ENCODE measurements around the gene LHFPL6. TPM values are rescaled to one million over a fixed set of nuclear protein-coding genes. Genes with fewer than 3 reads are reported as not detected.
A peak's percentile ranks its signal among the peaks of the same experiment; 100 is the strongest.

The LHFPL6 gene
- total and polyA plus RNA-seq, 9 of the 15 experiments (the other 6 are each of a cell fraction or from before 2014, with no cell fraction given) = 0.18 TPM; not detected in 8

- Histone ChIP-seq H3K9ac (ENCODE audit: insufficient read depth in 1 of 2, low read depth in 2 of 2, low read length in 2 of 2) (no peak overlapping the region), H3K9me3 (replicated peaks; ENCODE audit: control insufficient read depth, insufficient read depth, low read depth, low read length) (no peaks in the 10 kb centered on the region), H3K27ac (ENCODE audit: extremely low read depth, low read depth, low read length) (no peak overlapping the region), H3K27me3 (ENCODE audit: control insufficient read depth in 2 of 2, insufficient read depth in 2 of 2, low read length in 2 of 2) (no peaks in the 10 kb centered on the region), H3K9me1 (ENCODE audit: control insufficient read depth, insufficient read depth, low read length) (no peaks in the 10 kb centered on the region), H3K4me1 (replicated peaks in 1 of 2; ENCODE audit: control insufficient read depth in 2 of 2, insufficient read depth in 2 of 2, low read length in 2 of 2) (no peaks in the 10 kb centered on the region), H4K20me1 (replicated peaks; ENCODE audit: control insufficient read depth, insufficient read depth, low read length) (no peaks in the 10 kb centered on the region), H3K4me2 (ENCODE audit: insufficient read depth, low read length) (no peak overlapping the region), H3K79me2 (ENCODE audit: control insufficient read depth, insufficient read depth, low read length) (no peaks in the 10 kb centered on the region), H3K4me3 (no peak overlapping the region), H2AFZ (ENCODE audit: low read depth, low read length) (no peak overlapping the region), H3K36me3 (ENCODE audit: control insufficient read depth, insufficient read depth, low read length) (no peaks in the 10 kb centered on the region)
- ATAC-seq = no peak
- in situ Hi-C loops (cut with MboI) (no loop called here), intact Hi-C loops (cut with micrococcal nuclease) (no loop called here)
- ChIA-PET CTCF (ENCODE audit: low intra/inter-chr PET ratio) (no interaction called here), POLR2A (no interaction called here)
- WGBS (ENCODE audit: insufficient coverage, low coverage, missing lambda C conversion rate) = 4% methylated on average over 7 of the region's 15 CpGs
- no TSS peak for BruUV-seq (replicated peaks)
- DNase-seq (ENCODE audit: extremely low read depth in 1 of 4, low spot score in 3 of 4) = no peak
- no peak for FAIRE-seq
- TF ChIP-seq CREB3L1 (IDR thresholded peaks at IDR 0.05; ENCODE audit: borderline replicate concordance, low read depth) = no peak
Measured at GRCh38 chr13:39571502-39572092, 31.4 kb downstream of the LHFPL6 start.

GRCh38 chr13:39567569-39567968, 35.4 kb downstream of the LHFPL6 start:
- CTCF ChIA-PET (ENCODE audit: low intra/inter-chr PET ratio) = no interaction called here
- WGBS (ENCODE audit: insufficient coverage, low coverage, missing lambda C conversion rate) = 0% methylated on average over 1 of the region's 1 CpG
- no peak overlapping the region for H2AFZ ChIP-seq (ENCODE audit: low read depth, low read length)
- H3K4me1 ChIP-seq (replicated peaks in 1 of 2; ENCODE audit: control insufficient read depth in 2 of 2, insufficient read depth in 2 of 2, low read length in 2 of 2) = no peaks in the 10 kb centered on the region
- no peaks in the 10 kb centered on the region for H3K9me1 ChIP-seq (ENCODE audit: control insufficient read depth, insufficient read depth, low read length)
- H3K27ac ChIP-seq (ENCODE audit: extremely low read depth, low read depth, low read length) = no peak overlapping the region
- ATAC-seq = no peak
- H3K79me2 ChIP-seq (ENCODE audit: control insufficient read depth, insufficient read depth, low read length) = no peaks in the 10 kb centered on the region
- H3K27me3 ChIP-seq (ENCODE audit: control insufficient read depth in 2 of 2, insufficient read depth in 2 of 2, low read length in 2 of 2) = no peaks in the 10 kb centered on the region
- POLR2A ChIA-PET = interaction anchor here (0.6 kb wide), 1 partner anchor 250 kb away, joined by 3 read pairs; no protein-coding TSS in a partner anchor
- no peaks in the 10 kb centered on the region for H3K36me3 ChIP-seq (ENCODE audit: control insufficient read depth, insufficient read depth, low read length)
- in situ Hi-C loops (cut with MboI) = no loop called here
- BruUV-seq (replicated peaks) = no TSS peak
- DNase-seq (ENCODE audit: extremely low read depth in 1 of 4, low spot score in 3 of 4) = no peak
- intact Hi-C loops (cut with micrococcal nuclease) = no loop called here
- no peaks in the 10 kb centered on the region for H3K9me3 ChIP-seq (replicated peaks; ENCODE audit: control insufficient read depth, insufficient read depth, low read depth, low read length)
- no peak overlapping the region for H3K4me2 ChIP-seq (ENCODE audit: insufficient read depth, low read length)
- no peak for FAIRE-seq
- H3K4me3 ChIP-seq = no peak overlapping the region
- no peaks in the 10 kb centered on the region for H4K20me1 ChIP-seq (replicated peaks; ENCODE audit: control insufficient read depth, insufficient read depth, low read length)
- no peak overlapping the region for H3K9ac ChIP-seq (ENCODE audit: insufficient read depth in 1 of 2, low read depth in 2 of 2, low read length in 2 of 2)
- peak; percentile 80 for TF ChIP-seq ZBTB40 (IDR thresholded peaks at IDR 0.05)
- no peak for TF ChIP-seq ZBTB40 (CRISPR knock-in tag; IDR thresholded peaks at IDR 0.05)
- no peak for TF ChIP-seq SIN3A (IDR thresholded peaks at IDR 0.05; ENCODE audit: borderline replicate concordance in 2 of 2, control insufficient read depth in 1 of 2, low read depth in 2 of 2, low read length in 2 of 2)
